K562 (cell line): ENCODE data around the gene APEX1. TPM values are rescaled to one million over a fixed set of nuclear protein-coding genes. Genes with fewer than 3 reads are reported as not detected.

Experiments used
- ATAC-seq: fragments of 200-7000 bp; cut with Tn5 transposase; 3 replicates; pipeline ENCODE4 v1.9.1; 2020; ENCODE audit warnings: moderate library complexity
- BruUV-seq: library from RNA; stranded (reverse); fragments of 400-500 nt; replicated peaks from 2 replicates; lab custom pipeline; 2021; lab: Mats Ljungman, UMichigan
- CTCF ChIA-PET: fragments of 300-600 bp; formaldehyde crosslinking; extraction: SDS; loops from one replicate; lab custom pipeline; 2021; ENCODE audit warnings: low intra/inter-chr PET ratio; lab: Yijun Ruan, JAX
- POLR2A ChIA-PET: fragments of 300-600, 350-650 bp; sonication (Branson Sonifier 250); formaldehyde crosslinking; extraction: SDS; loops from one replicate; lab custom pipeline; 2021; ENCODE audit warnings: antibody characterized with exemption, inconsistent platforms; lab: Yijun Ruan, JAX
- DNase-seq, 4 experiments: peaks; one replicate each; pipeline versions ENCODE4 v3.0.0 to v3.0.0-alpha.2; 2011 to 2018; ENCODE audit warnings: low spot score in 3 of 4, mixed read lengths in 3 of 4; ENCODE audit errors: extremely low read depth in 1 of 4
- FAIRE-seq: peaks from 2 replicates; lab custom pipeline; 2011; peaks lifted over from hg19 to GRCh38; lab: Jason Lieb, UNC
- H2AFZ ChIP-seq: 2 replicates; pipeline ENCODE4 v1.6.0; 2011; ENCODE audit warnings: low read depth, low read length, control low read depth, inconsistent platforms
- H3K27ac ChIP-seq: fragments of 200-600 bp; 3 replicates; pipeline ENCODE4 v1.8.0; 2011; ENCODE audit warnings: low read depth, mild to moderate bottlenecking, control low read depth, inconsistent platforms, low read length, moderate library complexity, mixed read lengths; ENCODE audit errors: extremely low read depth
- H3K27me3 ChIP-seq, 2 experiments: fragments of 300-600 bp in 1 of 2; 2 replicates in 1 of 2; 3 replicates in 1 of 2; pipeline versions ENCODE4 v1.6.0 to v1.8.0; 2011; ENCODE audit warnings: inconsistent platforms in 2 of 2, low read length in 2 of 2, mild to moderate bottlenecking in 1 of 2, mixed read lengths in 1 of 2, moderate library complexity in 1 of 2; ENCODE audit not compliant: control insufficient read depth in 2 of 2, insufficient read depth in 2 of 2
- H3K36me3 ChIP-seq: fragments of 300-600 bp; 3 replicates; pipeline ENCODE4 v1.8.0; 2011; ENCODE audit warnings: mild to moderate bottlenecking, low read length, inconsistent platforms; ENCODE audit not compliant: control insufficient read depth, insufficient read depth
- H3K4me1 ChIP-seq, 2 experiments: fragments of 200-600 bp in 1 of 2; replicated peaks in 1 of 2; 2 replicates in 1 of 2; 3 replicates in 1 of 2; pipeline versions ENCODE4 v1.5.1 to v1.8.0; 2011; ENCODE audit warnings: inconsistent platforms in 2 of 2, low read length in 2 of 2, mild to moderate bottlenecking in 1 of 2, mixed read lengths in 1 of 2, moderate library complexity in 1 of 2; ENCODE audit not compliant: control insufficient read depth in 2 of 2, insufficient read depth in 2 of 2
- H3K4me2 ChIP-seq: 2 replicates; pipeline ENCODE4 v1.6.1; 2011; ENCODE audit warnings: low read length, control low read depth, inconsistent platforms, mixed read lengths; ENCODE audit not compliant: insufficient read depth
- H3K4me3 ChIP-seq: fragments of 200-600 bp; sonication (generic), shearing (Covaris generic); 2 replicates; pipeline ENCODE4 v1.5.1; 2016; ENCODE audit warnings: control low read depth, inconsistent platforms
- H3K79me2 ChIP-seq: fragments of 200-600 bp; 3 replicates; pipeline ENCODE4 v1.8.0; 2011; ENCODE audit warnings: low read length, inconsistent platforms; ENCODE audit not compliant: control insufficient read depth, insufficient read depth
- H3K9ac ChIP-seq, 2 experiments: 2 replicates each; pipeline versions ENCODE4 v1.6.0 to v1.6.1; 2011; ENCODE audit warnings: low read depth in 2 of 2, low read length in 2 of 2, control low read depth in 1 of 2, inconsistent platforms in 1 of 2, mild to moderate bottlenecking in 1 of 2, mixed read lengths in 1 of 2; ENCODE audit not compliant: insufficient read depth in 1 of 2
- H3K9me1 ChIP-seq: one replicate; pipeline ENCODE4 v1.6.0; 2011; ENCODE audit warnings: inconsistent platforms, mild to moderate bottlenecking, low read length, moderate library complexity; ENCODE audit not compliant: control insufficient read depth, insufficient read depth
- H3K9me3 ChIP-seq: replicated peaks from 2 replicates; pipeline ENCODE4 v1.5.1; 2011; ENCODE audit warnings: low read depth, low read length, inconsistent platforms; ENCODE audit not compliant: control insufficient read depth, insufficient read depth
- H4K20me1 ChIP-seq: replicated peaks from 2 replicates; pipeline ENCODE4 v1.6.1; 2011; ENCODE audit warnings: low read length, inconsistent platforms, mixed read lengths; ENCODE audit not compliant: control insufficient read depth, insufficient read depth
- BMI1 ChIP-seq: fragments of 150-350 bp; IDR thresholded peaks from 2 replicates; pipeline ENCODE4 v1.6.1; 2014; ENCODE audit warnings: low read length
- POLR2H ChIP-seq: IDR thresholded peaks from 2 replicates; pipeline ENCODE4 v1.6.1; 2016; ENCODE audit warnings: missing genetic modification characterization, low read depth, mild to moderate bottlenecking, control low read depth, missing compliant biosample characterization, moderate library complexity
- TAF1 ChIP-seq: IDR thresholded peaks from 2 replicates; pipeline ENCODE4 v1.6.1; 2011; ENCODE audit warnings: mild to moderate bottlenecking, low read length, moderate library complexity; ENCODE audit not compliant: insufficient read depth, control insufficient read depth, severe bottlenecking; ENCODE audit errors: extremely low read depth
- ZBTB33 ChIP-seq: sonication (generic); formaldehyde crosslinking; IDR thresholded peaks from 2 replicates; pipeline ENCODE4 v1.8.1; 2023; ENCODE audit warnings: mild to moderate bottlenecking, missing genetic modification reagents
- ZC3H8 ChIP-seq: fragments of 450-650 bp; IDR thresholded peaks from 2 replicates; pipeline ENCODE4 v1.6.1; 2017
- ZNF263 ChIP-seq: sonication (generic); formaldehyde crosslinking; IDR thresholded peaks from 2 replicates; pipeline ENCODE4 v1.8.0; 2022; ENCODE audit warnings: mild to moderate bottlenecking, missing genetic modification reagents, borderline replicate concordance
- WGBS: fragments of 100-300 bp; shearing (Covaris generic); methylation state at CpG from one replicate; pipeline ENCODE4 v1.1.6; 2016; ENCODE audit warnings: low coverage, mixed read lengths; ENCODE audit not compliant: insufficient coverage; ENCODE audit errors: missing lambda C conversion rate; 5-methylcytosine and 5-hydroxymethylcytosine counted together
- in situ Hi-C: fragments of 300-500 bp; cut with MboI; formaldehyde crosslinking; loops from 4 replicates; pipeline ENCODE4 v1.15.0; 2018; ENCODE audit warnings: inconsistent platforms, mixed read lengths
- intact Hi-C: fragments of 100-400 bp; cut with micrococcal nuclease; formaldehyde crosslinking; loops from 2 replicates; pipeline ENCODE4 v1.14.2; 2022
- polyA plus RNA-seq, 8 experiments: library from polyadenylated mRNA; depleted of rRNA in 4 of 8; stranded (reverse) in 5 of 8; unstranded in 3 of 8; fragments of >200 nt; fragmentation: Nextera tagmentation in 2 of 8; fragmentation: Illumina TruSeq in 1 of 8; extraction: Ambion mirVana in 2 of 8; extraction: Trizol in 1 of 8; gene quantifications; 2 replicates each; pipeline versions ENCODE4 v1.2.1 to v1.2.3, GENCODE V29; 2011 to 2014; ENCODE audit warnings: inconsistent platforms in 1 of 8, missing spikeins in 1 of 8
- total RNA-seq, 7 experiments: library from RNA; depleted of rRNA in 6 of 7; stranded (reverse); fragments of >200 nt in 6 of 7; fragmentation: Illumina TruSeq in 2 of 7; extraction: Trizol in 2 of 7; gene quantifications; 2 replicates each; pipeline versions ENCODE4 v1.2.1 to v1.2.3, GENCODE V29; 2011 to 2021; ENCODE audit warnings: low replicate concordance in 1 of 7
- TF ChIP-seq, protein P1 (sequence below): IDR thresholded peaks from 2 replicates; pipeline ENCODE4 v1.6.1; 2012; ENCODE audit warnings: low read depth, low read length, improper control_type of control experiment, borderline replicate concordance
- TF ChIP-seq, protein P2 (sequence below), 2 experiments: fragments of 450-650 bp; IDR thresholded peaks; 2 replicates each; pipeline ENCODE4 v1.6.1; 2018; ENCODE audit warnings: mild to moderate bottlenecking in 2 of 2, low read depth in 1 of 2; ENCODE audit not compliant: partially characterized antibody in 2 of 2

Gene APEX1
- total and polyA plus RNA-seq, 9 of the 15 experiments (the other 6 are each of a cell fraction or from before 2014, with no cell fraction given) = 50.2 to 274 (median 158) TPM

- WGBS = 64% methylated on average over 4 of the region's 5 CpGs
- no peaks in the 10 kb centered on the region for H4K20me1 ChIP-seq
- no peak overlapping the region for H3K9ac ChIP-seq
- H3K9me3 ChIP-seq = no peaks in the 10 kb centered on the region
- 0 out of 3 replicates have a peak, but pooled peaks cover 2% of the 10 kb centered on the region for H3K36me3 ChIP-seq
- CTCF ChIA-PET = no interaction called here
- POLR2A ChIA-PET = interaction anchor here (1.3 to 2.1 kb wide), 3 partner anchors 10 to 18 kb away, joined by 3 to 10 read pairs (median 3); partner anchors contain the start of genes APEX1 and OSGEP
- H3K79me2 ChIP-seq = no peaks in the 10 kb centered on the region
- no peaks in the 10 kb centered on the region for H3K9me1 ChIP-seq
- intact Hi-C loops = no loop called here
- FAIRE-seq = no peak
- no TSS peak for BruUV-seq
- ATAC-seq = no peak
- no peak overlapping the region for H3K4me3 ChIP-seq
- H3K27ac ChIP-seq = no peak overlapping the region
- in situ Hi-C loops = no loop called here
- H3K4me2 ChIP-seq = no peak overlapping the region
- peaks cover 0 to 6% of the 10 kb centered on the region in 2 experiments; a peak in 3 of 5 replicates for H3K4me1 ChIP-seq
- DNase-seq = no peak
- TF ChIP-seq TAF1 = no peak
- no peak for TF ChIP-seq POLR2H (tag)
- no peak for TF ChIP-seq ZBTB33 (CRISPR knock-in tag)
- TF ChIP-seq BMI1 = no peak
- TF ChIP-seq, protein P1, sequence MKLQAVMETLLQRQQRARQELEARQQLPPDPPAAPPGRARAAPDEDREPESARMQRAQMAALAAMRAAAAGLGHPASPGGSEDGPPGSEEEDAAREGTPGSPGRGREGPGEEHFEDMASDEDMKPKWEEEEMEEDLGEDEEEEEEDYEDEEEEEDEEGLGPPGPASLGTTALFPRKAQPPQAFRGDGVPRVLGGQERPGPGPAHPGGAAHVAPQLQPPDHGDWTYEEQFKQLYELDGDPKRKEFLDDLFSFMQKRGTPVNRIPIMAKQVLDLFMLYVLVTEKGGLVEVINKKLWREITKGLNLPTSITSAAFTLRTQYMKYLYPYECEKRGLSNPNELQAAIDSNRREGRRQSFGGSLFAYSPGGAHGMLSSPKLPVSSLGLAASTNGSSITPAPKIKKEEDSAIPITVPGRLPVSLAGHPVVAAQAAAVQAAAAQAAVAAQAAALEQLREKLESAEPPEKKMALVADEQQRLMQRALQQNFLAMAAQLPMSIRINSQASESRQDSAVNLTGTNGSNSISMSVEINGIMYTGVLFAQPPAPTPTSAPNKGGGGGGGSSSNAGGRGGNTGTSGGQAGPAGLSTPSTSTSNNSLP = no peak
- TF ChIP-seq ZNF263 (CRISPR knock-in tag) = no peak
- TF ChIP-seq, protein P2, sequence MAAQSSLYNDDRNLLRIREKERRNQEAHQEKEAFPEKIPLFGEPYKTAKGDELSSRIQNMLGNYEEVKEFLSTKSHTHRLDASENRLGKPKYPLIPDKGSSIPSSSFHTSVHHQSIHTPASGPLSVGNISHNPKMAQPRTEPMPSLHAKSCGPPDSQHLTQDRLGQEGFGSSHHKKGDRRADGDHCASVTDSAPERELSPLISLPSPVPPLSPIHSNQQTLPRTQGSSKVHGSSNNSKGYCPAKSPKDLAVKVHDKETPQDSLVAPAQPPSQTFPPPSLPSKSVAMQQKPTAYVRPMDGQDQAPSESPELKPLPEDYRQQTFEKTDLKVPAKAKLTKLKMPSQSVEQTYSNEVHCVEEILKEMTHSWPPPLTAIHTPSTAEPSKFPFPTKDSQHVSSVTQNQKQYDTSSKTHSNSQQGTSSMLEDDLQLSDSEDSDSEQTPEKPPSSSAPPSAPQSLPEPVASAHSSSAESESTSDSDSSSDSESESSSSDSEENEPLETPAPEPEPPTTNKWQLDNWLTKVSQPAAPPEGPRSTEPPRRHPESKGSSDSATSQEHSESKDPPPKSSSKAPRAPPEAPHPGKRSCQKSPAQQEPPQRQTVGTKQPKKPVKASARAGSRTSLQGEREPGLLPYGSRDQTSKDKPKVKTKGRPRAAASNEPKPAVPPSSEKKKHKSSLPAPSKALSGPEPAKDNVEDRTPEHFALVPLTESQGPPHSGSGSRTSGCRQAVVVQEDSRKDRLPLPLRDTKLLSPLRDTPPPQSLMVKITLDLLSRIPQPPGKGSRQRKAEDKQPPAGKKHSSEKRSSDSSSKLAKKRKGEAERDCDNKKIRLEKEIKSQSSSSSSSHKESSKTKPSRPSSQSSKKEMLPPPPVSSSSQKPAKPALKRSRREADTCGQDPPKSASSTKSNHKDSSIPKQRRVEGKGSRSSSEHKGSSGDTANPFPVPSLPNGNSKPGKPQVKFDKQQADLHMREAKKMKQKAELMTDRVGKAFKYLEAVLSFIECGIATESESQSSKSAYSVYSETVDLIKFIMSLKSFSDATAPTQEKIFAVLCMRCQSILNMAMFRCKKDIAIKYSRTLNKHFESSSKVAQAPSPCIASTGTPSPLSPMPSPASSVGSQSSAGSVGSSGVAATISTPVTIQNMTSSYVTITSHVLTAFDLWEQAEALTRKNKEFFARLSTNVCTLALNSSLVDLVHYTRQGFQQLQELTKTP (IDR thresholded peaks at IDR 0.05; ENCODE audit: low read depth in 1 of 2, partially characterized antibody in 2 of 2) = no peak
- no peak for TF ChIP-seq ZC3H8
- H2AFZ ChIP-seq = no peak overlapping the region
- no peaks in the 10 kb centered on the region for H3K27me3 ChIP-seq
These were observed 14.6 kb upstream of the APEX1 start for GRCh38 chr14:20440465-20440864.
